SIG-M5 (cell line): ENCODE results near the gene ZDHHC14.
"Not testable (repeated sequence)": the region's sequence is repeated elsewhere in the genome, so short reads cannot be mapped to it uniquely, and the experiment has no call there.

Experiments used
- DNase-seq: peaks from one replicate; lab custom pipeline; 2025; lab: John Stamatoyannopoulos, UW

The ZDHHC14 gene

DNA sequence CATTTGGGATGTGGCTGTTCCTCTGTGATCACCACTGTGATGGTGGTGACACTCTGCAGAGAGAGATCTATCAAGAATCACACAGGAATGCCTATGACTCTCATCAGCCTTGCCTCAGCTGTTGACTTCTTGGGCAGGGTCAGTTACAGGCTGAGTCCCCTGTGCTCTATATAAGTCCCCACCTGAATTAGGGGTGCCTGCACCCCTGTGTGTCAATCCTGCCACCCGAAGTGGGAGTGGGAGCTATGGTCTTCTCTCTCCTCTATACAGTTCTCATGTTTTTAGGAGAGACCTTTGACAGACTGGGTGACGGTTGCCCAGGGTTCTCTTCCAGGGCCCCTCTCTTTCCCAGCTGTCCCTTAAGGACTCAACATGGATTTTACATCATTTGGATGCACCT, 173.8 kb downstream of the ZDHHC14 start:
- no peak for DNase-seq

DNA sequence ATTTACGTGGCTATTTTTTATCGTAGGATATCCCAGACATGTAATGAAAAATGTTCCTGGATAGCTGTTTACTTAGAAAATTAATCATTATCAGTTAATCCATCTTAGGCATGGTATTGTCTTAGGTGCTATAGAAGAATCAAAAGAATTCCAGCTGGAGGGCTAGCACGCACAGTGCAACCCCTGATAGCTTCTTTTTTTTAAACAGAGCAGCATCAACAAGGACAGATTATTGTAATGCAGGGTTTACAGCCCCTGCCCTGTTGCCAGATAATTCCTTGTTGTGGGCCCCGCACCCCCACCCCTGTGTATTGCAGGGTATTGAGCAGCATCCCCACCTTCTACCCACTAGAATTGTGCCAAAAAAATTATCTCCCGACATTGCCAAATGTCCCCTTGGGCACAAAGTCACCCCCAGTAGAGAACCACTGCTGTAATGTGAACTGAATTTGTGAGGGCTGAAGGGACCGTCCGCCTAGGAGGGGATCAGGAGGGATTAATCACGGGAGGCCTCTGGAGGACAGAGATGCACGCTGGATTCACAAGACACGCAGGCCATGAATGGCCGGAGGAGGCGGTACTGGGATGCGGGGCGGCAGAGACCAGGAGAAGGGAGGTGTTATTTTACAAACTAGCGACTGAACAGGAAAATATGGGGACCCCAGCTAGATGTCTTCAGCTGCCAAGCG, 174.6 kb downstream of the ZDHHC14 start:
- DNase-seq, result no peak

DNA sequence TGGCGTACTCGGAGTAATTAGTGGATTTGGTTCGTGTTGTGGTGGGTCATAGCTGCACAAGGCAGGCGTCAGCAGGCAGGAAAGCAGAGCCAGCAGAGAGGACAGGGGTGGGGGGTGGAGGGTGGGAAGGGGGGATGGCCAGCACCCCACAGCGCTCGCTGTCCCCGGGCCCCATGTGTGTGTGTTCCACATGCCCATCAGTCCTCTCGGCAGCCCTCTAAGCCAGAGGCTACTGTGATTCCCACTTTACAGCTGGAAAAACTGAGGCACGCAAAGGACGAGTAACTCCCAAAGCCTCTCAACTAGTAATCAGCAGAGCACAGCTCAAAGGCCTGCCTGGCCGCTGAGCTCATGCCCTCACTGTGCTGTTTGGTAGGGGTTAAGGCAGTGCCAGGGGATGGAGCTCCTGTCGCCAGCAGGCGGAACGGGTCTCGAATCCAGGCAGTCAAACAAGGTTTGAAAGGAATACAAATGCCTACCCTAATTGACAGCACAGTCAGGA, 175.2 kb downstream of the ZDHHC14 start:
- DNase-seq, result no peak

DNA sequence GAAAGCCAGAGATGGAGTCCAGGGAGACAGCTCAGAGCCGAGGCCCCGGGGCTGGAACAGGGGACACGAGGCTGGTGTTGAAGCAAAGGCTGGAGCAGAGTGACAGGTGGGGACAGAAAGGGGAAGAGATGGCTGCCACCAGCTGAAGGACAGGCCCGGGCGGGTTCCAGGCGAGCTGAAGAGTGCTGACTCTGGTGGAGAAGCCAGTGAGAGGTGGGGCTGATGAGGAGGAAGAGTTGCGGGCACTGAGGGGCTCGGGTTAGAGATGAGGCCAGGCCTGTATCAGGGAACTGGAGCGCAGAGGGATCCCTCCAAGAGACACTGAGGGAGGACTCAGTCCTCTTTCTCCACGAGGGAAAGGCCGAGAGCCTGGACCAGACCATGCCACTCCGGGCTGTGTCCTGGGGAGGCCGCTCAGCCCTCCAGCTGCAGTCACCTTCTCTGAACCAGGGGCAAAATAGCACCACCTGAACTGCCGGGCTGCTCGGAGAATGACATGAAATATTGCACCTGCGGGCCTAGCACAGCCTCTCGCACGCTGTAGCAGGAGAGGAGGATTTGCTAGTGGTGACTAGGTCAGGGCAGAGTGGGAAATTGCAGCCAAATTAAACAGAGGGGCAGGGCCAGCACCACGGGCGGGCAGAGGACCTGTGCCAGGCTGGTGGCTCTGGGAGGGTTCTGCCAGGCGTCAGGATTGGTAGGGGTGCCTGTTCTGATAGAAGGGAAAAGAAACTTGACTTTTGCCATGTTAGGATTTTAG, 175.9 kb downstream of the ZDHHC14 start:
- DNase-seq, result no peak

DNA sequence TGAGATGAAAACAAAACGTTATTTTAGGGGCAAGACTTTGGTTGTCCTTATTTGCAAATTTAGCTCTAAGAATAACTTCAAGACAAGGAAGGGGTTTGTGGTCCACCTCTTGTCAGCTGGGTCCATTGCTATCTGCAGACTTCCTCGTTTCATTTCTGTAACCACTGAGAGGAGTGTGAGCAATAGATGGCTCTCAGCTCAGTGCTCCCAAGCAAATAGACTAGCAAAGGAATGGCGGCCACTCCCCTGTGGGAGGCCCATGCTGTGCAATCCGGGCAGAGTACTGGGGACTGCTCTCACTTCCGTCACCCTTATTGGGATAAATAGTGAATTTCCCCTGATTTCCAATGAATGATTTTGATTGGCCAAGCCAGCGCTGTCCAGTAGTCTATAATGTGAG, 176.6 kb downstream of the ZDHHC14 start:
- DNase-seq, result no peak

DNA sequence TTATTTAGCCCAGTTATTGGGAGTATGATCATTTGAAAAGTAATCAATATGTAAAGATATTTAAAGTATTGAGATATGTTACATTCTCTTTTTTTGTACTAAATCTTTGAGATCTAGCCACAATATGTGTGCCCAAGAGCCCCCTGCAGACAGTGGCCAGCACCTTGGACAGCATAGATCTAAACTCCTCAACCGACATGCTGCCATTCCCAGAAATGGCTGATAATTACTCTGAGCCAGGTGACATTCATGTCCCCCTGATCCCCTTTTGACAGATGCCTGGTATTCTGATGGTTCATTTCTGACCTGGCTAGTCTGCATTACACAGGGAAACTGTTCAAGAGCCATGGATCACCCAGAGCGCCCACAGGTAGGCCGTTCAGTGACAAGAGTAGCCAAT, 177.1 kb downstream of the ZDHHC14 start:
- DNase-seq, result no peak

DNA sequence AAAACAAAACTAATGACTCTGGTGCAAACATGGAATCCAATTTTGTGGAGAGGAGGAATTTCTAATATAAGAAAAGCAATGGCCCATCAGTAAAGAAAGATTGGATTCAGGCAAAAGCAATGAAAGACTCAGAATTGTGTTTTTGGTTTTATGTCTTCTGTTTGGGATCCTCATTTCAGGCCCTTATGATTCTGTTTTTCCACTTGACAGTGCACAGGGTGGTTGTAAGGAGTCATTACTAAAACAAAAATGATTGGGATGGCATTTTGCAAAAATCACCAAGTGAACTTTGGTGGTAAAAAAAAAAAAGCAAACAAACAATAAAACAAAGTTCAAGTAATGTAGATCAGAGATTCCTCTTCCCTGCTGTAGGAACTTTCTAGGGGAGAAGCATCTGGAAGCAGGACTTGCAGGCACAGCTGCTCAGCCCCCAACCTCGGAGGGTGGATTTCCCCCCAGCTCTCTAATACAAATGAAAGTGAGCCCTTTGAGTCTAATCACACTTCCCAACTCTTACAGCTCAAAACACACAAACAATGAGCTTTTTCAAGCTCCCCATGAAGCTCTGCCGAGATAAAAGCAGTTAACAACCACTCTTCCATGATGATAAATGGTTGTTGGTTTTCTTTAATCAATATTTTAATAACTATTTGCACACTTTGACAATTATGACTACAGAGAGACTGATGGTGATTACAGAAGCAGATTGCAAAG, 177.7 kb downstream of the ZDHHC14 start:
- DNase-seq, result no peak

DNA sequence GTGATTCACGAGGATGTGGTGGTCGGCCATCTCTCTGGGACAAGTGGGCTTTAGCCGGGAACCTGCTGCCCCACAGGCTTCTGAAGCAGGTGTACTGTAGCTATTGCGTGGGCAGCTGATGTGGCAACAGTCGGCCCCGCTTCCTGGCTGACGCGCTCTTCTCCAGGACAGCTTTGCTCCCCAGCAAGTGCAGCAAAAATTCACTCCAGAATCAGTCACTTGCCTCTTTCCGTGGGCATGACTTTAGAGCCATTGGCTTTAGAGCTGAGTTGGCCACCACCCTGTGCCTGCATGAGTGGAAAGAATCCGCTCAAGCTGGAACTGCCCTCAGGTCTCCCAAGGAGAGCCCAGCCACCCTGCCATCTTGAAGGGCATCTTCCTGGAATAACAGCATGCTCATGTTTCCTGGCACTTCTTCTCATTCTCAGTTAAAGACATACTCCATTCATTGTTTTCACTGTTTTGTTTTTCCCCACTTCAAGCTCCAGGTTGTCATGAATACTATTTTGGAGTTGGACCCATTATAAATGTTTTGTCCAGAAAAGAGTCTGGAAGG, 178.3 kb downstream of the ZDHHC14 start:
- no peak for DNase-seq

DNA sequence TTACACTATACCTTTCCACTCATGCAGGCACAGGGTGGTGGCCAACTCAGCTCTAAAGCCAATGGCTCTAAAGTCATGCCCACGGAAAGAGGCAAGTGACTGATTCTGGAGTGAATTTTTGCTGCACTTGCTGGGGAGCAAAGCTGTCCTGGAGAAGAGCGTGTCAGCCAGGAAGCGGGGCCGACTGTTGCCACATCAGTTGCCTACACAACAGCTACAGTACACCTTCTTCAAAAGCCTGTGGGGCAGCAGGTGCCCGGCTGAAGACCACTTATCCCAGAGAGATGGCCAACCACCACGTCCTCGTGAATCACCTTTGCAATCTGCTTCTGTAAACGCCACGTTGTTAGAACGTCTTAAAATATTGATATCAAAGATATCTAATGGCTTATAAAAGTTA, 179.1 kb downstream of the ZDHHC14 start:
- DNase-seq, result not testable (repeated sequence)

DNA sequence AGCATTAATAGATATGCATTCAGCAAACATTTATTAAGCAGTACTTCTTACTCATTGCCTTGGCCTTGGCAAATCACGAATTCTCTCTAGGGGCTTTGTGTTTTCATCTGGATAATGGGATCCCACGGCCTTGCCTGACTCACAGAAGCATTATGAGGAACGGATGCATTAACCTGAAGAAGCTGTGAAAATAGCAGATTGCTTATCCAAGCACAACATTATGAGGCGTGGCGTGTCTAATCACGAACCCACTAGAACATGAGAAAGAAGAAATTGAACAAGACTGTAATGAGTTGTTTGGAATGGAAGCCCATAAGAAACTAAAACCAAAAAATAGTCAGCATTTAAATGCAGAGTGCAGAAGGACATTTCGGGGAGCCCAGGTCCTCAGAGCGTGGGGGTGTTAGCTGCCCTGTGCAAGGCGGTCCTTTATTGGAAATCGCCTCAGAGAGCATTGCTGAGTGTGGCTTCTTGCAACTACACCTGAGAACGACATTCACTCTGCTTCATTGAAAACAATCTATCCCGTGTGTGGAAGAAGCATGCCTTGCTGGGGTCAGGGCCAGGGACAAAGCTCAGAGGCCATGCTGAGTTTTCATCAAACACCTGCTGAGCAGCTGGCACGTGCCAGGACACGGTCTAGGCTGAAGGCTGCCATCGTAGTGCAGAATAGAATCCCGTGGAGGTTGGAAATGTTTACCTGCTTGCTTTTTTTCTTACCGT, 179.9 kb downstream of the ZDHHC14 start:
- no peak for DNase-seq

DNA sequence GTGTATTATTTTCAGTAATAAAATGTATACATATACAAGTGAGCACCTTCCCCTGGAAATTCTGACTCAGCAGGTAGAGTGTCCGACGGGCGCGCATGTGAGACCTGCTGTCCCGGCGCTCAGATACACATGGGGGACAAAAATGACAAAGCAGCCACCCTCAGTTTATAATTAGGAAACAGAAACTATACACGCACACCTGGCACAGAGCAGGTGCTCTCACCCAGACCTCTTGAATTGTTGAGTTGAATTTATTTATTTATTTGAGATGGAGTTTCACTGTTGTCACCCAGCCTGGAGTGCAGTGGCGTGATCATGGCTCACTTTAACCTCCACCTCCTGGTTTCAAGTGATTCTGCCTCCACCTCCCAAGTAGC, 180.4 kb downstream of the ZDHHC14 start:
- no peak for DNase-seq

DNA sequence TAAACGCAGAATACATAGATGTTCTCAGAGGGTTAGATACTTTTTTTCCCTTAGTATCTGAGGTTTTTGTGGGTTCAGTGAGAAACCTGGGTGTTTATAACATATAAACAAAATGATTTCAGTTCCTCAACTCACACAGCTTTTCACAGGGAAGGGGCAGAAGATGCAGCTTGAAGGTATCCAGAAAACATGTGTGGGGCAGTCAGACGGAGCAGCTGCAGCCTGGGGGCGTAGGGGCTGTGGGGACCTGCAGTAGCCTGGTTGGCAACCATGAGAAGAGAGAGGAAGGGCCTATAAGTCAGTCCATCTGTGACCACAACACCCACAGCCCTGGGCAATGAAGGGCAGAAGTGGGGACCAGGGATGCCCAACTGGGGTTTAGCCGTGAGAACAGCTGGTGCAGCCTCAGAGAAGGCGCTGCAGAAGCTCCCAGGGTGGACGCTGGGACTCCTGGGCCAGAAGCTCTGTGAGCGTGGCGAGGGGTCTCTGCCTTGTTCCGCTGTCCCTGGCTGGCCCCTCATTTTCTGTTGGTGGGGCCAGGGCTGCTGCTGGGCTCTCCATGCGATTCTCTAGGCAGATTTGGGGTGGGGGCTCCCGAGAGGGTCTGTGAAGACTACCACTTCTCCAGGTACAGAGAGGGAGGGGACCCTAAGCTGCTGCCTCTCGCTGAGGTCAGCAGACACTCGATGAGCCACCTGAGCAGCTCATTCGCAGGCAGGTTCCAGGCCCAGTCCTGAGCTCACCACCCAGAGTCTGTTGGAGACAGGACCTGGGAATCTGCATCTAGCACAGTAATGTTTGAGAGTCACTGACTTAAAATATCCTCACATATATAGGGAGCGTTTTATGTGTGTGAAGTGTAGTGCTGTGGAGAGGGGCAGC, 181.2 kb downstream of the ZDHHC14 start:
- no peak for DNase-seq

DNA sequence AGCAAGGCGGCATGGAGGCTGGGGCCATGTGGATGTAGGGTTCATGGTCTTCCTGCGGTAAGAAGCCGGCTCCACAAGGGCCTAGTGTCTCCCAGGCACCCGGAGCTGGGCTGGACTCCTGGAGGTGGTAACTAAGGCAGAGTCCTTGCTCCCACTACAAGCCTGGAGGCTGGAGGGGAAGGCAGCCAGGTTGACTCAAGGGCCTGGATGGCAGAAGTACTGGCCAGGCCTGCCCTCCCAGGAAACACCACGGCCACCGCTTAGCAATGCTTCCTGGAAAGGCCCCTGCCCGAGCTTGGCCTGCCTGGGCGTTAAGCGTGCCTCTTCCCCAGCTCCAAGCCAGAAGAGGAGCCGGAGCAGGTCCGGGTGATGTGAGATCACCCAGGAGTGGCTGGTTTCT, 182.0 kb downstream of the ZDHHC14 start:
- DNase-seq, result no peak

DNA sequence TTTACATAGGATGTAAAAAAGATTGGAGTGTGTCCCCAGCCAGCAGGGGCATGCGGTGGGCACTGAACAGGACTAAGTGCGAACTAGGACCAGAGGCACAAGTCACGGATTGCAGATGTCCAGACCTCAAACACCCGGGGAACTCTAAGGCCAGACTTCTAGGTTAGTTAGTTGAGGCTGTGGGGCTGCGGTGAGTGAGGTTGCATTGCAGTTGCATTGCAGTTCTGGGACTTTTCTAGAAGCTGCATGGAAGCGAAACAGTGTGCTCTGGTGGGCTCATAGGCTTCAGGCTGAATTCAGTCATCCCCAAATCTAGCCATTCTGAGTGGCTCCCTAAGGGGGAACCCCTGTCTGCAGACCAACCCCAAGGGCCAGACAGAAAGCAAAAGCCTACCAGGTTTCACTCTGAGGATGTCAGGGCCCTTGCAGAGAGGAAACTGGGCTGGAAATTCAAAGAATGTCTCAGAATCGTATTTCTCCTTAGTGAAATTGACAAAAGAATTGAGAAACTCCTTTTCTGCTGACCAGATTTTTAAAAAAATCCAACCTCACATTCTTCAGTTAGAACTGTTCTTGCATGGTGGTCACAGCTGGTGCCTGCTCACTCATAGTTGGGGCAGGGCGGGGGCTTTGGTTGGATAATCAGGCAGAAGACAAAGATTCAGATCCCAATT, 182.8 kb downstream of the ZDHHC14 start:
- no peak for DNase-seq

DNA sequence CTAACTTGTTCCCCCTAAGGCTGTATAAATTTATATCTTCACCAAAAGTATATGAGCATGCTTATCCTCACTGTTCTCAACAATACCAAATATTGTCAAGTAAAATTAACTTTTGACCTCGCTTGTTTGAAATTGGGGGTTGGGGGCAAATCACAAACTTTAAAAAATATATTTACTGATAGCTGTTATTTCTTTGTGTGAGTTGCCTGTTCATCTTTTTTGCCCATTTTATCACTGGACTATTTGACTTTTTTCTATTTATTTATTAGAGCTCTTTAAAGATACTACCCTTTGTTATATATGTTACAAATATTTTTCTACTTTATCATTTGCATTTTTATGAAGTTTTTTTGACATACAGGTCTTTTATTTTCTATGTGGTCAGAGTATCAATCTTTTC, 187.7 kb downstream of the ZDHHC14 start:
- no peak for DNase-seq

DNA sequence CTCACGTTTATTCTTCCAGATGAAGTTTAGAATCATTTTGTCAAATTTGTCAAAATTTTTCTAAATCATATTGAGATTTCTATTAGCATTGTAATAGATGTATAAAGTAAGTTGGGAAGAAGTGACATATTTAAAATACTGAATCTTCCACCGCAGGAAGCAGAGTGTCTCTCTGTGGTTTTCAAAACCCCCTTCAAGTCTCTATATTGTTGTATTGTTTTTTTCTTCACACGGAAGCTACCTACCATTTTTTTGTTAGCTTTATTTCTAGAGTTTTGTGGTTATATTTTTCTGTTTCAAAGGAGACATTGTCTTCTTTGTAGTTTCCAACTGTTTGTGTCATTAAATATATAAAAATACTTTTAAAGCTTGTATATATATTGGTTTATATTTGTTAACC, 188.6 kb downstream of the ZDHHC14 start:
- DNase-seq, result no peak

DNA sequence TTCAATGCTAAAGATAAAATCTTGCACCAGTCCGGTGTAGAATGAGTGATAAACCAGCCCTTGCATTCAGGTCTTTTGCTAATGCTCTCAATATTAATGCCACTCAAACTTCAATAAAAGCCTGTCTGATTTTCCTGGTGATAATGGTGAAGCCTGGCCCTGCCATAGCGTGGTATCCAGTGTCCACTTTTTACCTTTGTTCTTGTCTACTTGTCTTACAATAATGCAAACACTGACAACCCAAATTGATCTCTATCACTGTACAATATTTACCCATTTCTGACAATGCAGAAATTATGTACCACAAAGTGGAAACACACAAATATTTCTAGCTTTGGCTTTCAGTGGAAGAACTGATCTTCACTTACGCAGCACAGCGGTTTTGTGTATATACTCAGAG, 189.1 kb downstream of the ZDHHC14 start:
- no peak for DNase-seq

DNA sequence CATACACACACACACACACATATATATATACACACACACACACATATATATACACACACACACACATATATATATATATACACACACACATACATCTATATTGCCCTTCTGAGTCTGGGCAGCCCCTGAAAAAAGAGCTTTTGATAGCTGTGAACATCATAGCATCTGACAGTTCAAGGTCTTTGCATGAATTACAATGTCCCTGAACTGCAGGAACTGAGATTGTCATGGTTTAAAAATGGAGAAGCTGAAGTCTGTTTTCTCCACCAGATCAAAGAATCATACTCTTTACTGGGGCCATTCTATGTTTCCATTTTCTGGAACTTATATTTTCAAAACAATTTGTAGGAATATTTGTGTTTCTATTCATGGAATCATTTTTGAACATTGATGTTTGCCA, 189.8 kb downstream of the ZDHHC14 start:
- DNase-seq, result no peak

DNA sequence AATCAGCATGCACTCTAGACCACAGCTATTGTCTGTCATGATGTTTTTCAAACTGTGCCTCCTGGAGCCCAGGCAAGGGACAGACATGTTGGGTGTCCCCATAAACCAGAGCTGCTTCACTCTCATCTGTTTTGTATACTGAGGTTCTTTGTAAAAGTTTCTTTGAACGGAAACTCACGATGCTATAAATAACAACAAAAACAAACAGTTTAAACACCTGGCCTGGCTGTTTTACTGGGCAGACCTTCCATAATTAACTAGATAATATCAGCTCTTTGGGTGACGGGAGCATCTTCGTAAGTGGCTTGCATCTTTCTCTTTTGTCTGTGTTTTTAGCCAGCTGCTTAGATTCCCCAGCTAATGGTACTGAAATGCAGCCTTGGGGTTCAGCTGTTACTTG, 190.3 kb downstream of the ZDHHC14 start:
- no peak for DNase-seq

DNA sequence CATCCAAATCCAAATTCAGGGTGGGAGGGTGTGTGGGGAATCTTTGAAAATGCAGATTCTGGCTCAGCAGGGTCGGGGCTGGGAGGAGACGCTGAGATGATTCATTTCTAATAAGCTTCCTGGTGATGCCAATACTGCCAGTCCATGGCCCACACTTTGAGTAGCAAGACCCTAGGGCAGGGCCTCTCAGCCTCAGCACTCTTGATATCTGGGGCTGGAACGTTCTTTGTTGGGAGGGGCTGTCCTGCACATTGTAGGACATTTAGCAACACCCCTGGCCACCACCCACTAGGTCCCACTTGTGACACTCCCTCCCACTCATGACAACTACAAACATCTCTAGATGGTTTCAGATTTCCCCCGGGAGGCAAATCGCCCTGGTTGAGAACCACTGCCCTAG, 191.0 kb downstream of the ZDHHC14 start:
- DNase-seq, result no peak
